Activated CD8-positive, alpha-beta memory T cell treated with anti-CD3 and anti-CD28 coated beads for 24 hours (primary cell): ENCODE measurements around the gene MYLK4.

Experiments used
- DNase-seq: peaks from one replicate; pipeline ENCODE4 v3.0.0-alpha.2; 2020

Gene MYLK4

DNA sequence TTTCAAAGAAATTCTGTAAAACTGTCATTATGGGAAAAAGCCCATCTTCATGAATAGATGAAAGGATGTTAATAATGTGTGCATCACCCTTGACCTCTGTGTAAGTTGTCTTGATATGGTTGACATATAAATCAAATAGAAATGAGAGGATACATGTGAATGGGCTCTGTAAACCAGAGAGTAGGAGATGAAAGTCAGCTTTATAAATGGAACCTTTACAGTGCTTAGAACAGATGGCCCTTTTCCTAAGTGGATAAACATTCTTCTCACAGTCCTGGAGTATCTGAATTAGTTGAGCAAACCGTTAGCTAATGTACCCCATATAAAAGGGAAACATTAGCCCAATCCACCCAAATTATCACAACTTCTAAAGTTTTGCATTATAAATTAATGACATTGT lies 57.5 kb downstream of the MYLK4 start:
- no peak for DNase-seq

DNA sequence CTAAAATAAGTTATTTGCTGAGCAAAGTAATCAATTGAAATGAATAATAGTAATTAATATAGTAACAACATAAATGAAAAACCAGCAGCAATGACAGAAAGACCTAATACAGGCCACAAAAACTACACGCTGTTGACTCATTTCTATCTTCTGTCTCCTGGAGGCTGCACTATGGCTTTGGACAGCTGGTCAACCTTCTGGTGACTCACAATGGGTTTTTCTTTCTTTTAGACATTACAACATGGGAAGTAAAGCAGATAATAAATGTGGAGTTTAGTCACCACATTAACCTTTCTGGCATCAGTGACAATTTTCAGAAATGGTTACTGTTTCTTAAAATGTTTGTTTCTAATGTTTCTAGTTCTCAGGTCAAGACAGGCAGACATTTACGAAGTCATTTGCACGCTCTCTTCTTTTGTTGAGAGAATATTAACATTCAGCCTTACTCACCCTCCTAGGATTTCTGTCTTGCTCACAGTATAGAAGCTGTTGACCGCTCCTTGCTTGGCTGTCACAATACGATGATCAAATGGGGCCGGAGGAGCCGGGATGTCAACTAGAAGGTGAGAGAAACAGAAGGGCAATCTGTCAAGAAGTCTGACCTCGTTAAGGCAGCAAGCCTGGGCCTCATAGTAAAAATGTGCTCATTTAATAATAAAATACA lies 62.2 kb downstream of the MYLK4 start:
- DNase-seq, result no peak

DNA sequence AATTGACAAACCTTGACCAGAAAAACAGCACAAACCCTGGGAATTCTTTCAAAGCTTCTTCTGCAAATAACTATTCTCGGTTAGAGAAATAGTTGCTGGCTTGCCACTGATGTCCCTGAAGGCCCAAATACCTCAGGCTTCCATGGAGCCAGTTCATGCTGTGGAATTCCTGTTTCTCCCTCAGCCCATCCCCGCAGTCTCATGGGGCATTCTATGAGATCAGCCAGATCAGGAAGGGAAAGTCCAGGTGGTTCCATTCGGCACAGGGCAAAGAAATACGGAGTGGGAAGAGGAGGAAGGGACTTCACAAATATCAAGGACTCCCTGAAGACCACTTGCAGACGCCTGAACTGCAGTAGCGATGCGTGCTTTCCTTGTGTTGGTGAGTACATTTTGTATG lies 63.3 kb downstream of the MYLK4 start:
- no peak for DNase-seq

DNA sequence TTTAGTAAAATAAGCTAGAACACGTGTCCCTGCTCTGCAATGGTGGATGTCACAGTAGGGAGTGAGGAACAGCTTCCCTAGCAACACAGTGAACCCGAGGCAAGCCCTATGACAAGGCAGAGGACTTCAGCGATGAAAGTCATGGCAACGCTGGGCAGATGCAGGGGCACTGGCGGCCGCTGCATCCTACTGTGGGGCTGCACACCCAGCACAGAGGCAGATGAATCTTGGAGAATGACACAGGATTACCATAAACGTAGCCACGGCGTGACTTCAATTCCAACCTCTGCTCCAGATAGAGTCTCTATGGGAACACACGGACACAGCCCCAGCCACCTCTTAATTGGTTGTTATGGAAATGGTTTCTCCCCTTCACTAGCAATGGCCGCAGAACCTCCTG lies 64.2 kb downstream of the MYLK4 start:
- DNase-seq, result no peak

DNA sequence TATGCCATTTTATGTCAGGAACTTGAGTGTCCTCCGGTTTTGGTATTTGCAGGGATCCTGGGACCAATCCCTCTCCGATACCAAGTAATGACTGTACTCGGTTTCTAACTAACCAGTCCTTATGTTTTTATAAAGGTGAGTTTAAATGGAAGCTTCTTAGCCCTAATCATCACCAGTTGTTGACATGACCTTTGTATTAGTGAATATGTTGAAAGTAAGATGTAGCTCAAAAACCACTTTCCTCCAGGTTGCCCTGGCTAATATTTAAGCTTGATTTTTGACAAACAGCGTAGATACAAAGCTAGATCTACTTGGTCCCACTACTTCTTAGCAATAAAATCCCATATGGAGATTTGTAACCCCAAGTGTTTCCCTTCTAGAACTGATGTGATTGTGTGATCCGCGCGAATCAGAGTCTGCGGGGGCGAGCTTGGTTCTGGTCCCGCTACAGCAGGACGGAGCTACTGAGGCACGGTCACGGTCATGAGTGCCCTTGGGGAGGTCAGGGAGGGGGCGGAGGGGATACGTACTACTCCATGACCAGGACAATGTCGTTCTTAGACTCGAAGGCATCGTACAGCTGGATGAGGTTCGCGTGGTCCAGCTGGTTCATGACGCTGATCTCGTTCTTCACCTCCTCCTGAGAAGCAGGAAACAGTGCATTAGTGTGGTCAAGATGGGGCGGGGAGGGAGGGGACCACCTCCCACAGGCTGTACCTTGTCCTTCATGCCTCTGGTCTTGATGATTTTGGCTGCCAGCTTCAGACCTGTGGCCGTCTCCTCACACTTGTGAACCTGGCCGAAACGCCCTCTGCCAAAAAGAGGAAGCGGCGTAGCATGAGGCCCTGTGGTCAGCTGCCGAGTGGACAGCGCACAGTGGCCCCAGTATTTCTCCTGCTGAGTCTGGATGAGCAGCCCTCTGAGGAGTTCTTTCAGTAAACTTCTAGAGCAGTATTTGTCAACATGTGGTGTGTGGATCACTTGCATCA lies 65.7 kb downstream of the MYLK4 start:
- DNase-seq, result no peak

DNA sequence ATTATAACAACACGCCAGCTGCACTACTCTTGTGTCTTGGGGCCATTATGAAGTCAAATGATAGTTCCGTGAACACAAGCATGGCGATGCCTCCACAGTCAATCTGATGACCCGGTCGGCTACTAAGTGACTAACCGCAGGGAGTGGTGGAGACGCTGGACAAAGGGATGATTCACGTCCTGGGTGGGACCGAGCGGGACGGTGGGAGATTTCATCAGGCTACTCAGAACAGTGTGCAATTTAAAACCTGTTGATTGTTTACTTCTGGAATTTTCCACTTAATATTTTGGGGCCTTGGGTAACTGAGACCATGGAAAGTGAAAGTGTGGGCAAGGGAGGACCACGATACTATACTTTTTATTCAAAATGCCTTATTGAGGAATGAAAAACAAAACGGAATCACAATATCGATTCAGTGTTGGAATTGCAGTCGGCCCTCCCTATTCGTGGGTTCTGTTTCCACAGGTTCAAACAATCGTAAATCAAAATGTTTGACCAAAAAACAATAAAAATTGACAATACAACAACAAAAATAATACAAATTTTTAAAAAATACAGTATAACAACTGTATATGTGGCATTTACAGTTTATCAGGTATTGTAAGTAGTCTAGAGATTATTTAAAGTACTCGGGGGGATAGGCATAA lies 66.5 kb downstream of the MYLK4 start:
- no peak for DNase-seq

DNA sequence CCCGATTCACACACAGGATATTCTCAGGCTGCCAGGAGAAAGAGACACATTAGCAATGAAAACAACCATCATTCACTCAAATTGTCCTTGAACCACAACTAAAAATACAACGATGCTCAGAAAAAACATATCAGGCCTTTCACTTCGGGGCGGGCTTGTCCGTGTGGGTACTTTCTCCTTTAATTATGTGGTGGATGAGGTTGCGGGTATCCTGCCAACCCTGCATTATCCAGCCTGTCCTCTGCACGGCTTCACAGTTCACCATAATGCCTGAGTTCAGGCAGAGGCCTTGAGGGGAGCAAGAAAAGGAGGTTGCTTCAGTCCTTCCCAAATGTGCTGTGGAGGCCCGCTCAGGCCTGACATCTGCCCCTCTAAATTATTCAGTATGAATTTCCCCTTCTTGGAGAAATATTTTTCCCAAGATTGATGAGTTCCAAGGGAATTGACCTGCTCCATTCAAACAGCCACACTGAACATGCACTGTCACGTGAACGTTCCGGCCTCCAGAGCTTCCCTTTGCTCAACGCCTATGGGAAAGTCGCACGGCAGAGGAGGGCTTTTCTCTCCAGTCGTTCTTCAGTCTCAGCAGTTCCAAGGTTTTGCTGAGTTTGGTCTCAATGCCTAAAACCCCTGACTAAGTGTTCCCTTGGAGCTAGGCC lies 70.3 kb downstream of the MYLK4 start:
- no peak for DNase-seq

DNA sequence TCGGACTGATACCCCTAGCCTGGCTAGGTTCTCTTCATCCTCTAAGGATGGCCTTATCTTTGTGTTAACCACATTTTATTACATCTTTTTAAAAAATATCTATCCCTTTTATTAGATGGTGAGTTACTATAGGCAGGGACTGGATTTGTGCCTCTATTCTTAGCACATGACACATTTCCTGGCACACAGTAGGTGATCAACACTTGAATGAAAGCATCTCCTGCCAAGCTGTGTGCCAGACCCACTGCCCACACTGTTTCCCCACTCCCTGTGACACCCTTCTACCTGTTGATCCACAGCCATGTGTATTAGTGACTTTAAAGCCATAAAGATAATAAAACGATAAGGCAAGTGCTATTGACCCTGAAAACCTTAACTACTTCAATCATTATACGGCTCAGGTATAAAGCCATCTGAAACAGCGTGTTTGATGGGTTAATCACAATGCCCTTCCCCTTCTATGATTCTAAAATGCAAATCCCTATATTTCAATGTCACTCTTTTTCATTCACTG lies 73.6 kb downstream of the MYLK4 start:
- DNase-seq, result no peak

DNA sequence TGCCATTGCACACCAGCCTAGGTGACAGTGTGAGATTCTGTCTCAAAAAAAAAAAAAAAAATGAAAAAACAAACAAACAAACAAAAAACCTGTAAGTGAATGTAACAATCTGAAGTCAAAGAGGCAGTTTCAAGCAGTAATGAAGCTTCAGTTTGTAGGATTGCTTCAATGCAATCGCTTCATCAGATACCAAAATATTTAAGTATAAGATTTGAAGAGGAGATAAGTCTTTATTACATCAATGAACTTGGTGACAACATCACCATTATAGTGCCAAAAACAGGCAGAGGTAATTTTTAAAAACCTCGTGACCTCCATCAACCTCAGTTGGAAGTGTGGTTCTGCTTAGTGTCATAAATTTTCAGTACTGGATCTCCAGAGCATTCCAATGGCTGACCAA lies 74.7 kb downstream of the MYLK4 start:
- DNase-seq, result no peak

DNA sequence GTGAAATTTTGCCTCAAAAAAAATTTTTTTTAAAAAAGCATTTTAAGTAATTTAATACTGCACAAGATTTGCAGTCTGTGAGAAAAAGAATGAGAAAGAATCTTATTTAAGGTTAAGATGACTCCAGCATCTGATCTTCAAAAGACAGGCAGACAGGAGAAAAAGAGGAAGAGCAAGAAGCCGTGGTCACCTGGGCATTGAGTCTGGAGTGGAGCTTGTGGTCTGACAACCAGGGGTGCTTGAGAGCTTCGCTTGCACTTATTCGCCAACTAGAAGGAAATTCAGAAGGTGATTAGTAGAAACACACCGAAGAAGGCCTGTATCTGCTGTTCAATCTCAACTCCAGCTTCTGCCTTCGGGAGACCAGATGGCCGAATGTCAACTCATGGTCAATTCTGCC lies 75.9 kb downstream of the MYLK4 start:
- DNase-seq, result no peak

DNA sequence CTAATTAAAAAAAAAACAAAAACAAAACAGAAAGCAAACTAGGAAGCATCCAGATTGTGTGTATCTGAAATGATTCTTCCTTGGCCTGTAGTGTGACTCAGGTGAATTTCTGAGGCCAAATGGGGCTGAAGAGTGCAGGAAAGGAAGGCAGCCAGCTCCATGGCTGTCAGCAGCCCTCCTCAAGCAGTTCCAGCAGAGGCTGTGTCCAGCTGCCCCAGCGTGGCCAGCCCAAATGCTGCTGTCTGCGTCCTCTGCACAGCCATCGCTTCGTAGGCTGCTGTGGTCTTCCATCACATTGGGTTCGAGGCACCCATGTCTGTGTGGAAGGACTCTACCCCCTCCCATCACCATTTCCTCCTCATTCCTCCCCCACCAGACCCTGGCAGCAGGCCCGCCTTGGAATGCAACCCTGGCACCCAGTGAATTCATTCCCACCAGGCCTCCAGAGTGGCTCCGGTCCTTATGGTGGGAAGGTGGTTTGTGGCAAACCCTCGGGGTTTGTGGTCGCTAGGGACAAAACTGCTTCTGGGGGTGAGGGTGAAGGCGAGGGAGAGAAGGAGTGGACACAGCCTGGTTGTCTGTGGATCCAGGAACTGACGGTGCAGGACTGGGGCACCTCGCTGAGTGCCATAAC lies 81.5 kb downstream of the MYLK4 start:
- no peak for DNase-seq

DNA sequence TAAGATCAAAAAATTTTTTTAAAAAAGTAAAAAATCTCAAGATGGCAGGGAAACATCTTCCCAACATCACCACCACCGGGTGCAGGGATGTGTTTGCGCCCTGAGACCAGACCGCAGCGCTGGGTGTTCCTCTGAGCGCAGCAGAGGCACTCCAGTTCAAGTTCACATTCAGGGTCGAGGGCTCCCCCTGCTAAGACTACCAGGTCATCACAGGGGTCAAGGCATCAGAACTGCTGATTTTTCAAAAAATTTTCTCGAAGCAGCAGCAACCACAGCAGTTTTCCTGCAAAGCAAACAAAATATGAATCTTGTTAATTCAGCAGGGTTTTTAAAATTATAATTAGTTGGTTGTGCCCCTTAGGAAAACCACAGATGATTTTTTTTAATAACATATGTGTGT lies 83.1 kb downstream of the MYLK4 start:
- DNase-seq, result no peak

DNA sequence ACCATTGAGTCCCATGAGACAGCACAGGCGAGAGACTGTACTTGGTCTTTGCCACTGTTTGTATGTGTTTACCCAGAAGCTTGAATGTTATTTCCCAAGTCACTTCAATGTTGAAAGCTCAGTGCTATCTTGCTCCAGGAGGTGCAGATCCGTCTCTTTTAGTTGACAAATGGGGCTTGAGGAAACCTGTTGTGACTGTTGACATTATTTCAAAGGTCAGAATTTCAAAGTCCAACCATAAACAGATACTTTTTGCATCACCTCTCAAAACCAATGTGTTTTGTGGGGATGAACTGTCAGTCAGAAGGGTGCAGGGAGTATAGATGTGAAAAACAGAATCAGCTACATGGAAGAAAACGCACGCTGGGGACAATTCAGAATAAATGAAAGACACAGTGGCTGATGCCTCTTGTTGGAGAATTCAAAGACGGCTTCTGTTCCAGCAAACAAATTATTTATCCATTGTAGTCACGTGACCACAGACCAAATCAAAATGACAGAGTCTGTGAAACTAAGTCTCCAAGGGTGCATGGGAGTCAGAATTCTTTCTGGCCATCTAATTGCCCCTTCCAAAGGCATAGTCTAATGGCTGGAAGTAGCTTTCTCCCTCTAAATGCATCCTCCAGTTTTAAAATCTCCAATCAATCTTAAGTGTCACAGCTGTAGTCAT lies 83.7 kb downstream of the MYLK4 start:
- no peak for DNase-seq

DNA sequence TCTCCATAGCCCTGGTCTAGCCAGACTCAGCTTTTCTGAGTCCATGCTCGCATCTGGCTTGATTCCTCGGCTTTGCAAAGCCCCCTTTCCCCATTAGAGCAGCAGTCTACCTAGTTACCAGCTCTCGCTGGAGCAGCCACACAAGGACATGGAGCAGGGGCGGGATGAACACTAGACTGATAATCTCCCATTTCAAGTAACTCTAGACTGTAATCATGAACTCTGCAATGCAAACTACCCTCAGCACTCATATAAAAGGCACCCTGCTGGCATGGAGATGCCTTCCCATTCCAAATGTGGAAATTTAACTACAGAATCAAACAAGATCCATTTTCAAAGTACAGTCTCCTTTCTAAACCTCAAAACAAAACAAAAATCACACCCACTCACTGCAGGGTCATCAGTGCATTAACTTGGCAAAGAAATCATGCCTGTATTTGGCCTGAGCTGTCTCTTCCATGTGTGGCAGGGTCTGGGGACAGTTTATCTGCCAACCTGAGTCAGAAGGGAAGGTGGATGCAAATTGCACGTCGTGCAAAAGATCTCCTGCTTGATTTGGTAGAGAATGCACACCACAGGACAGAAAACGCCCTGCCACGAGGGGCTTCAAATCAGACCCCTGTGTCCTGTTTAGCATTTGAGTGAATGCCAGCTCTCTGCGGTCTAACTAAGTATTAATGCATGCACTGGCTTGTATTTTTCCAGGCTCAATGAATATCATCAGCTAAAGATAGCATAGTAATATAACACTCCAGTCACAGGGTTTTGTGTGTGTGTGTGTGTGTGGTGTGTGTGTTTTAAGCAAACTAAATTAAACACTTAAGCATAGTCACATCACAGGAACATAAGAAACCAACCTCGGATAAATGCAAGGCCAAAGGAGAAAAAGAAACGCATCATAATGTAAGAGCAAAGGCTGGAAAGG lies 85.3 kb downstream of the MYLK4 start:
- DNase-seq, result no peak

DNA sequence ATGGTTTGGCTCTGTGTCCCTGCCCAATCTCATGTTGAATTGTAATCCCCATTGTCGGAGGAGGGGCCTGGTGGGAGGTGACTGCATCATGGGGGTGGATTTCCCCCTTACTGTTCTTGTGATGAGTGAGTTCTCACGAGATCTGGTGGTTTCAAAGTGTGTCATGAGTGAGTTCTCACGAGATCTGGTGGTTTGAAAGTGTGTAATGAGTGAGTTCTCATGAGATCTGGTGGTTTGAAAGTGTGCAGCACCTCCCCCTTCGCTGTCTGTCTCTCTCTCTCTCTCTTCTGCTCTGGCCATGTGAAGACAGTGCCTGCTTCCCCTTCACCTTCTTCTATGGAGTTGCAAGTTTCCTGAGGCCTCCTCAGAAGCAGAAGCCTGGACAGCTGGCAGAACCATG lies 87.6 kb downstream of the MYLK4 start:
- no peak for DNase-seq

DNA sequence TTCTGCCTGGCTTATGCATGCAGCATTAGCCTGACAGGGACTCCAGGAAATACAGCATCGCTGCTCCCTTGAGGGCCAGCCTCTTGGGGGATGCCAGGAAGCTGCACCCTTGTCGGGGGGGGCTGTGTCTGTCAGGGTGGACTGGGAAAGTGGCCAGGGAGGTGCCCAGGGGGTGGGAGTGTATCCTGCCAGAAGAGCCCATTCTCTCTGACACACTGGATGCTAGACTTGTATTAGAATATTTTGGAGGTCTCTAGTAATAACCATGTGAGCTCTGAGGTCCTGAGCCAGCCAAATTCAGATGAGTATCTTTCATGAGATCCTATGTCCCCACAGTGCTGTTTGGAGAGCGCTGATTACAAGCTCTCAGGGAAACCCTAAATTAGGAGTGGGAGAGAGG lies 89.1 kb downstream of the MYLK4 start:
- DNase-seq, result no peak

DNA sequence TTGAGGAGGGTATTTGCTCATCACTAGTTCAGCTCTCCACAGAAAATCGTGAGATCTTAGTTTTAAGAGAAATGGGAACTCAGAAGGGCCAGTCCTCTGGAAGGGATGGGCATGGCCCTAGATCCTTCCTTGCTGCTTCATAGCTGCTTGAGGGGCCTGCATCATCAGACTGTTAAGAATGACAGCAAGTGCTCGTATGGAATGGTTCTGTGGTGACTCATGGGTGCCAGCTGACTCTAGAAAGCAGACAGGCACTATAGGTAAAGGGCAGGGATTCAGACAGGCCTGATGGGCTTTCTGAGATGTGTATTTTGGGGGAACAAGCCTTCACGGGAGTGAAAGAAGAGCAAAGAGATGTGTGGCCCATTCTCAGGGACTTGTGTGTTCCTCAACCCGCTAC lies 90.8 kb downstream of the MYLK4 start:
- no peak for DNase-seq

DNA sequence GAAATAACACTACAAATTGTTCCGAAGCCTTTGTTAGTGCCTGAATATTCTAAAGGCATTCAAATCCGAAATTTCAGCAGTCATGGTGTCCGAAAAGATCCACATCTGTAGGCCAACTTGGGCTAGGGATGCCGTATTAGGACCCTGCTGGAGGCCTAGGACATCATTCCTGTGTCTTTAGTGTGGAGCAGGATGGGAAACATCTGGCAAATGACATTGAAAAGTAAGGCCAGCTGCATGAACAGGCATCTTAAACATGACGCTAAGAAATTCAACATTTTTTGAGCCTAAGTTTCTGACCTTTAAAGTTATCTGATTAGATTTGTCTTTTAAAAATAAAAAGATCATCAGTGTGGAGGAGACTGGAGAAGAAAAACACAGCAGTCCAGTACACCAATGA lies 91.3 kb downstream of the MYLK4 start:
- DNase-seq, result no peak

DNA sequence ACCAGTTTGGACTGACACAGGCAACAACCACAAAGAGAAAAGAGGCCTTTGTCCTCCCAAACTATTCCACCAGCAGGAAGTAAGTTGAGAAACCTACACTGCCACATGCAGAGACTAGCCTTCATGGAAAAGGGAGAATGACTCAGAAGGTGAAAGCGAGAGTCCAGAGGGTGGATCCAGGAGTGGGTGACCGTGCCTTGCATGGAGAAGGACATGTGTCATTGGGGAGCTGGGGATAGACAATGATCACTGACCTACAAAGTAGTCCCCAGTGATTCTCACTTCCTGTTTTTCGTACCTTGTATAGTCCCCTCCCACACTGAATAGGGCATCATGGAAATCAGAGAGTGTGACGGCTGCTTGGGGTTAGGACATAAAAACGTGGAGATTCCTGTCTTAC lies 91.9 kb downstream of the MYLK4 start:
- no peak for DNase-seq

DNA sequence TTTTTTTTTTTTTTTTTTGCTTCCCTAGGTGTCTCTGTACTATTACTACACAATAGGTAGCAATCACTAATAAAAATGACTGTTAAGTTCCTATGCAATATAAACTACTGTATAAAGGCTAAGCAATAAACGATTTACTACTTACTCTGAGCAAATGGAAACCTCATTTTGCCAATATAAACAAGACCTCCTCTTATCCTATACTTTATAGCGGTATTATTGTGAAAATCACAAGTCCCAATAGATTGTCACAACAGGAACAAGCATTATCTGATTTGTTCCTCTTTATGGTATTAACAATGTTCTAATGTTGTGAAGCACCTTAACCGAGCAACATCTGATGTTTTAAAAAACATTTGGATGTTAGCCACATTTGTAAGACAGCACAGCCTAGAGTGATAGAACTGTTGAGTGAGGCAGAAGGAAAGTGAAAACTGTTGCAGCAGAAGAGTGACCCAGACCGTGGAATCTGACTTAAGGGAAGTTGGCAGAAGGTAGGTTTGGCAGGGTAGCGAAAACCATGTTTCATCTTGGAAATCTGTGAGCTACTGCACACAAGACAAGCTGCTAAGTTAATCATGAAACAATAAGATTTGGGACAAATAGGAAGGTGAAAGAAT lies 94.2 kb downstream of the MYLK4 start:
- DNase-seq, result no peak
